Fibroblast of villous mesenchyme (primary cell): ENCODE data around the gene CDYL. TPM values are rescaled to one million over a fixed set of nuclear protein-coding genes. Genes with fewer than 3 reads are reported as not detected.
"Not testable (repeated sequence)": the region's sequence is repeated elsewhere in the genome, so short reads cannot be mapped to it uniquely, and the experiment has no call there.

Source experiments
- DNase-seq: peaks from one replicate; pipeline ENCODE4 v3.0.0-alpha.2; 2010; ENCODE audit warnings: low read depth
- H3K4me3 ChIP-seq: 2 replicates; pipeline ENCODE4 v1.5.1; 2011; ENCODE audit warnings: low read depth, mild to moderate bottlenecking, low read length
- CTCF ChIP-seq: IDR thresholded peaks from 2 replicates; pipeline ENCODE4 v1.5.1; 2012; ENCODE audit warnings: low read depth, mild to moderate bottlenecking, low read length; ENCODE audit not compliant: insufficient read depth
- total RNA-seq: library from RNA; depleted of rRNA; stranded (reverse); fragments of >200 nt; gene quantifications from 2 replicates; pipeline ENCODE4 v1.2.3, GENCODE V29; 2012

CDYL gene
- total RNA-seq, 1 donor: 37.1 TPM

GRCh38 chr6:4987432-4987831 is 211.2 kb downstream of the CDYL start:
- no peak for TF ChIP-seq CTCF
- H3K4me3 ChIP-seq: no peak overlapping the region
- no peak for DNase-seq

GRCh38 chr6:4994741-4995140 is 218.5 kb downstream of the CDYL start:
- no peak overlapping the region for H3K4me3 ChIP-seq
- no peak for DNase-seq
- no peak for TF ChIP-seq CTCF

- no peak for DNase-seq
- no peak for TF ChIP-seq CTCF
- no peak overlapping the region for H3K4me3 ChIP-seq
Measured at GRCh38 chr6:4997862-4998261, 221.7 kb downstream of the CDYL start.

GRCh38 chr6:4999586-4999985 is 223.4 kb downstream of the CDYL start:
- no peak overlapping the region for H3K4me3 ChIP-seq
- TF ChIP-seq CTCF: no peak
- DNase-seq: no peak

- peak; percentile 82 for TF ChIP-seq CTCF
- peak; percentile 96 for DNase-seq
- H3K4me3 ChIP-seq: peak within 1 kb of the TSS; percentile 88
Measured at GRCh38 chr6:5003604-5004372, 227.6 kb downstream of the CDYL start, which contains the start of gene RPP40. Gene RPP40 (minus strand): TSS chr6:5004037. CDS start chr6:5004002, 35 bp downstream.

- no peak for DNase-seq
- no peak for TF ChIP-seq CTCF
Measured at GRCh38 chr6:5004373-5005037, 228.3 kb downstream of the CDYL start.

GRCh38 chr6:5005038-5005433 is 228.8 kb downstream of the CDYL start:
- not testable (repeated sequence) for H3K4me3 ChIP-seq, DNase-seq

More at GRCh38 chr6:5004373-5005037, 228.3 kb downstream of the CDYL start:
- H3K4me3 ChIP-seq: peak overlapping the region; percentile 88
